H1 (cell line): ENCODE measurements around the gene CBX4. TPM values are rescaled to one million over a fixed set of nuclear protein-coding genes. Genes with fewer than 3 reads are reported as not detected.

ENCODE experiments used
- CHD1 ChIP-seq: IDR thresholded peaks from 2 replicates; pipeline ENCODE4 v1.6.1; 2012; ENCODE audit warnings: low read depth, low read length, improper control_type of control experiment
- CTBP2 ChIP-seq: IDR thresholded peaks from 2 replicates; pipeline ENCODE4 v1.7.0; 2011; ENCODE audit warnings: borderline replicate concordance, mild to moderate bottlenecking, moderate library complexity, mixed read lengths, low read length; ENCODE audit not compliant: insufficient read depth, insufficient read length
- E2F6 ChIP-seq: IDR thresholded peaks from 2 replicates; pipeline ENCODE4 v1.6.1; 2012; ENCODE audit warnings: inconsistent platforms
- KDM1A ChIP-seq: fragments of 200-600, 300-600 bp; sonication (generic); IDR thresholded peaks from 2 replicates; pipeline ENCODE4 v1.7.1; 2016; ENCODE audit warnings: mild to moderate bottlenecking, low read length, borderline replicate concordance
- POLR2A ChIP-seq, 2 experiments: IDR thresholded peaks; 1 replicate in 1 of 2; 2 replicates in 1 of 2; pipeline ENCODE4 v1.6.1; 2011; ENCODE audit warnings: low read depth in 2 of 2, low read length in 2 of 2, mild to moderate bottlenecking in 2 of 2; ENCODE audit errors: control extremely low read depth in 1 of 2
- RFX5 ChIP-seq: IDR thresholded peaks from 2 replicates; pipeline ENCODE4 v1.6.1; 2011; ENCODE audit warnings: low read depth, low read length, improper control_type of control experiment, borderline replicate concordance
- SP1 ChIP-seq: IDR thresholded peaks from 2 replicates; pipeline ENCODE4 v1.6.1; 2011; ENCODE audit warnings: low read depth, low read length
- TBP ChIP-seq: IDR thresholded peaks from 2 replicates; pipeline ENCODE4 v1.6.1; 2011; ENCODE audit warnings: low read depth, low read length, improper control_type of control experiment
- ZNF274 ChIP-seq: IDR thresholded peaks from 2 replicates; pipeline ENCODE4 v1.7.0; 2012; ENCODE audit warnings: low read length, borderline replicate concordance; ENCODE audit errors: extremely low read depth
- polyA plus RNA-seq, 7 experiments: library from polyadenylated mRNA; depleted of rRNA in 3 of 7; stranded (reverse) in 5 of 7; unstranded in 2 of 7; fragments of >200 nt in 5 of 7; fragments of 200-250 nt in 2 of 7; gene quantifications; 1 replicate in 5 of 7; 2 replicates in 1 of 7; 4 replicates in 1 of 7; pipeline versions ENCODE4 v1.2.1 to v1.2.3, GENCODE V29; 2011 to 2013; ENCODE audit warnings: missing spikeins in 2 of 7, mixed read lengths in 2 of 7
- total RNA-seq: library from RNA; stranded (reverse); fragmentation: NEBNext Ultra II Directional; extraction: Animal tissue kit (Norgen Biotek cat#: 25700); gene quantifications from 2 replicates; pipeline ENCODE4 v1.2.1, GENCODE V29; 2021

The CBX4 gene
- total and polyA plus RNA-seq, 2 of the 8 experiments (the other 6 are each of a cell fraction or from before 2014, with no cell fraction given) = 1.8 to 4.0 TPM

- TF ChIP-seq E2F6 (no peak), ZNF274 (no peak), TBP (no peak), CHD1 (no peak), KDM1A (no peak), SP1 (no peak), POLR2A (IDR thresholded peaks at IDR 0.05; ENCODE audit: control extremely low read depth in 1 of 2, low read depth in 2 of 2, low read length in 2 of 2) (no peak), RFX5 (no peak), CTBP2 (no peak)
These were observed 23.3 kb downstream of the CBX4 start (continued) for GRCh38 chr17:79815836-79816461.
